ENCODE data around the gene PLA2G2D. TPM values are rescaled to one million over a fixed set of nuclear protein-coding genes. Genes with fewer than 3 reads are reported as not detected.

The PLA2G2D gene
- total and polyA plus RNA-seq, 2 of the 8 experiments (the other 6 are each of a cell fraction or from before 2014, with no cell fraction given), result not detected

- TF ChIP-seq KDM5A (IDR thresholded peaks at IDR 0.05; ENCODE audit: low read length) (no peak), ATF3 (IDR thresholded peaks at IDR 0.05; ENCODE audit: insufficient read depth, low read depth, low read length) (no peak), NANOG (IDR thresholded peaks at IDR 0.05; ENCODE audit: insufficient read depth, low read depth, low read length, poor library complexity, severe bottlenecking) (no peak), CEBPB (IDR thresholded peaks at IDR 0.05; ENCODE audit: low read depth, low read length) (no peak)
Observed at GRCh38 chr1:20111452-20111851, 7.9 kb downstream of the PLA2G2D start (continued).
